BJ (cell line): ENCODE results near the gene BRD7. TPM values are rescaled to one million over a fixed set of nuclear protein-coding genes. Genes with fewer than 3 reads are reported as not detected.

Source experiments
- CTCF ChIA-PET: fragments of 350-600 bp; formaldehyde crosslinking; extraction: SDS; loops from one replicate; lab custom pipeline; 2021; ENCODE audit warnings: antibody characterized with exemption, inconsistent platforms; lab: Yijun Ruan, JAX
- POLR2A ChIA-PET: fragments of 300-600 bp; sonication (Branson Sonifier 250); formaldehyde crosslinking; extraction: SDS; loops from one replicate; lab custom pipeline; 2021; ENCODE audit warnings: antibody characterized with exemption; lab: Charles Lee
- DNase-seq: peaks from one replicate; pipeline ENCODE4 v3.0.0-alpha.2; 2011; ENCODE audit warnings: low read depth
- H3K27me3 ChIP-seq: 2 replicates; pipeline ENCODE4 v1.6.0; 2011; ENCODE audit warnings: low read length; ENCODE audit not compliant: control insufficient read depth, insufficient read depth
- H3K36me3 ChIP-seq: 2 replicates; pipeline ENCODE4 v1.5.1; 2011; ENCODE audit warnings: low read length; ENCODE audit not compliant: control insufficient read depth, insufficient read depth
- H3K4me3 ChIP-seq: 2 replicates; pipeline ENCODE4 v1.5.1; 2011; ENCODE audit warnings: low read depth, mild to moderate bottlenecking, control low read depth, low read length
- CTCF ChIP-seq: IDR thresholded peaks from 2 replicates; pipeline ENCODE4 v1.5.1; 2011; ENCODE audit warnings: low read depth, mild to moderate bottlenecking, control low read depth, inconsistent platforms, low read length, moderate library complexity; ENCODE audit not compliant: insufficient read depth
- polyA plus RNA-seq: library from polyadenylated mRNA; depleted of rRNA; stranded (reverse); fragments of >200 nt; gene quantifications from 2 replicates; pipeline ENCODE4 v1.2.3, GENCODE V29; 2011

The BRD7 gene
- polyA plus RNA-seq, 1 experiment, result 30.3 TPM

- Histone ChIP-seq H3K27me3 (no peaks in the 10 kb centered on the region), H3K36me3 (peaks cover 4% of the 10 kb centered on the region; the same call in 1 of the 2 replicates), H3K4me3 (no peak overlapping the region)
- CTCF ChIA-PET, result interaction anchor here (0.7 kb wide), 1 partner anchor 232 kb away, joined by 3 read pairs; the partner anchor contains the start of gene HEATR3
- no peak for TF ChIP-seq CTCF
- POLR2A ChIA-PET, result no interaction called here
- DNase-seq, result no peak
These were observed 70.7 kb downstream of the BRD7 start for GRCh38 chr16:50298075-50298460.

GRCh38 chr16:50297301-50298074 lies 71.3 kb downstream of the BRD7 start:
- no peak overlapping the region for H3K4me3 ChIP-seq
- H3K36me3 ChIP-seq, result peaks cover 6% of the 10 kb centered on the region; the same call in 1 of the 2 replicates
- CTCF ChIA-PET, result interaction anchor here (0.7 kb wide), 1 partner anchor 232 kb away, joined by 3 read pairs; the partner anchor contains the start of gene HEATR3

GRCh38 chr16:50296807-50297206 lies 72.0 kb downstream of the BRD7 start:
- Histone ChIP-seq H3K36me3 (peaks cover 6% of the 10 kb centered on the region; the same call in 1 of the 2 replicates), H3K4me3 (no peak overlapping the region), H3K27me3 (no peaks in the 10 kb centered on the region)
- no peak for DNase-seq
- ChIA-PET CTCF (interaction anchor here (0.9 kb wide), 1 partner anchor 8 kb away, joined by 3 read pairs; no protein-coding TSS in a partner anchor), POLR2A (no interaction called here)
- no peak for TF ChIP-seq CTCF

More at GRCh38 chr16:50297301-50298074, 71.3 kb downstream of the BRD7 start:
- no peak for DNase-seq
- TF ChIP-seq CTCF, result no peak
- POLR2A ChIA-PET, result no interaction called here
- H3K27me3 ChIP-seq, result no peaks in the 10 kb centered on the region

GRCh38 chr16:50295541-50296132 lies 73.2 kb downstream of the BRD7 start:
- H3K27me3 ChIP-seq, result no peaks in the 10 kb centered on the region
- CTCF ChIA-PET, result no interaction called here
- no peak overlapping the region for H3K4me3 ChIP-seq
- TF ChIP-seq CTCF, result no peak
- peaks cover 6% of the 10 kb centered on the region for H3K36me3 ChIP-seq
- DNase-seq, result no peak
- POLR2A ChIA-PET, result no interaction called here

GRCh38 chr16:50294955-50295354 lies 73.8 kb downstream of the BRD7 start:
- H3K27me3 ChIP-seq, result no peaks in the 10 kb centered on the region
- POLR2A ChIA-PET, result no interaction called here
- peaks cover 6% of the 10 kb centered on the region for H3K36me3 ChIP-seq
- H3K4me3 ChIP-seq, result no peak overlapping the region
- no peak for TF ChIP-seq CTCF
- CTCF ChIA-PET, result no interaction called here
- DNase-seq, result no peak
